ENCODE results near the gene TBC1D22A. TPM values are rescaled to one million over a fixed set of nuclear protein-coding genes. Genes with fewer than 3 reads are reported as not detected.

TBC1D22A gene
- total RNA-seq, 1 donor from 2014 or later = 15.3 TPM

- no peak for DNase-seq (ENCODE audit: low read depth in 2 of 2)
These were observed 32.0 kb downstream of the TBC1D22A start for GRCh38 chr22:46794491-46794890.

GRCh38 chr22:46795140-46795539 is 32.7 kb downstream of the TBC1D22A start:
- no peak for DNase-seq (ENCODE audit: low read depth in 2 of 2)

GRCh38 chr22:46795845-46796565 is 33.6 kb downstream of the TBC1D22A start:
- DNase-seq (ENCODE audit: low read depth in 2 of 2) = no peak

- DNase-seq (ENCODE audit: low read depth in 2 of 2) = no peak
These were observed 34.2 kb downstream of the TBC1D22A start for GRCh38 chr22:46796566-46797195.

- peak in 1 of 2 donors; percentile 50 for DNase-seq (ENCODE audit: low read depth in 2 of 2)
These were observed 34.9 kb downstream of the TBC1D22A start for GRCh38 chr22:46797355-46797754.

- DNase-seq (ENCODE audit: low read depth in 2 of 2) = no peak
These were observed 35.6 kb downstream of the TBC1D22A start for GRCh38 chr22:46798041-46798365.

GRCh38 chr22:46798366-46799350 is 36.2 kb downstream of the TBC1D22A start:
- DNase-seq (ENCODE audit: low read depth in 2 of 2) = peak; percentile 78 to 86

GRCh38 chr22:46799626-46800025 is 37.2 kb downstream of the TBC1D22A start:
- no peak for DNase-seq (ENCODE audit: low read depth in 2 of 2)

GRCh38 chr22:46800102-46800857 is 37.8 kb downstream of the TBC1D22A start:
- no peak for DNase-seq (ENCODE audit: low read depth in 2 of 2)

GRCh38 chr22:46801331-46801811 is 38.9 kb downstream of the TBC1D22A start:
- DNase-seq (ENCODE audit: low read depth in 2 of 2) = no peak

GRCh38 chr22:46801826-46802607 is 39.6 kb downstream of the TBC1D22A start:
- no peak for DNase-seq (ENCODE audit: low read depth in 2 of 2)

GRCh38 chr22:46802608-46803027 is 40.2 kb downstream of the TBC1D22A start:
- DNase-seq (ENCODE audit: low read depth in 2 of 2) = no peak

GRCh38 chr22:46803031-46803880 is 40.8 kb downstream of the TBC1D22A start:
- peak; percentile 43 to 76 for DNase-seq (ENCODE audit: low read depth in 2 of 2)

- DNase-seq (ENCODE audit: low read depth in 2 of 2) = no peak
These were observed 41.5 kb downstream of the TBC1D22A start for GRCh38 chr22:46803936-46804335.

- no peak for DNase-seq (ENCODE audit: low read depth in 2 of 2)
These were observed 44.3 kb downstream of the TBC1D22A start for GRCh38 chr22:46806794-46807193.

- DNase-seq (ENCODE audit: low read depth in 2 of 2) = no peak
These were observed 45.0 kb downstream of the TBC1D22A start for GRCh38 chr22:46807458-46807857.

GRCh38 chr22:46809153-46809885 is 46.9 kb downstream of the TBC1D22A start:
- no peak for DNase-seq (ENCODE audit: low read depth in 2 of 2)

GRCh38 chr22:46810856-46811786 is 48.7 kb downstream of the TBC1D22A start:
- DNase-seq (ENCODE audit: low read depth in 2 of 2) = no peak

Data from lung microvascular endothelial cell (primary cell).